DMS 273 (cell line): ENCODE data around the gene KRT23.
"Not testable (repeated sequence)": the region's sequence is repeated elsewhere in the genome, so short reads cannot be mapped to it uniquely, and the experiment has no call there.

Source experiments
- DNase-seq: peaks from one replicate; lab custom pipeline; 2025; ENCODE audit not compliant: unreplicated experiment; lab: John Stamatoyannopoulos, UW

Gene KRT23

GRCh38 chr17:40951011-40951622, 13.7 kb upstream of the KRT23 start:
- no peak for DNase-seq

DNA sequence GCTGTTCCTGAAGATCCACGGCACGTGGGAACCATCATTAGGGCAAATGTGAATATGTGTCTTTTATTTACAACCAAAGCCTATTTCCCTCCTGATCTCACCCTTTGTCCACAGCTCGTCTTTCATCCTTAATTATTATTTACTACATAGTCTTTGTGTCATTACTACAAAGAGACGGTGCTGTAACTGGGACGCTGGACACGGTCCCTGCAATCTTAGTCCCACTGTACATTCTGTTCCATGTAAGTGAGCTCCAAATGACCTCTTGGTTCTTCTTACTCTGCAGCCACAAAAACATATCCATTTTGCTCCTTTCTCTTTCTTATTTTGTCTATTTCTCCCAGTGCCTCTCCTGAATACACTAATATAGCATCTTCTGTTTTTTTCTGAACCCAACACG, 12.7 kb upstream of the KRT23 start:
- no peak for DNase-seq

DNA sequence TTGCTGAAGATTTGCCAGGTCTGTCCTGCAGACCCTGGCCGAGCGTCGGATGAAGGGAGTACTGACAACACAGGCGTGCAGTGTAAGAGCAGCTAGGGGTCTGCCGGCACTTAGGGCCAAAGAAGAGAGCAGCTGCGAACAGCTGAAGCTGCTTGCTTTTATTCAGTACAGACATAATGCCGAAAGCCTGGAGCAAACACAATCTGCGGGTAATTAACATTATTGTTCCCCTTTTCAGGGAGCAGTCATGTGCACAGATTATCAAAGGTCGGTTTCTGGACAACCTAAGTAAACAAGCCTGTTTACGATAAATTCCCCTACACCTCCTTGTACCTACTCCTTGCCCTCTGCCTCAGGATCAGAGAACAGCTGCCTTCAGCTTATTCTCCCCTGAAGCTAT, 12.0 kb upstream of the KRT23 start:
- no peak for DNase-seq

- no peak for DNase-seq
Measured at GRCh38 chr17:40947929-40948328, 10.5 kb upstream of the KRT23 start.

- DNase-seq, result no peak
Measured at GRCh38 chr17:40945414-40945813, 8.0 kb upstream of the KRT23 start.

- DNase-seq, result no peak
Measured at GRCh38 chr17:40944531-40944930, 7.1 kb upstream of the KRT23 start.

- no peak for DNase-seq
Measured at GRCh38 chr17:40942553-40942952, 5.1 kb upstream of the KRT23 start.

GRCh38 chr17:40940266-40940665, 2.8 kb upstream of the KRT23 start:
- DNase-seq, result no peak

- no peak for DNase-seq
Measured at GRCh38 chr17:40938981-40939380, 1.5 kb upstream of the KRT23 start.

GRCh38 chr17:40936976-40937375, 470 bp downstream of the KRT23 start:
- no peak for DNase-seq

DNA sequence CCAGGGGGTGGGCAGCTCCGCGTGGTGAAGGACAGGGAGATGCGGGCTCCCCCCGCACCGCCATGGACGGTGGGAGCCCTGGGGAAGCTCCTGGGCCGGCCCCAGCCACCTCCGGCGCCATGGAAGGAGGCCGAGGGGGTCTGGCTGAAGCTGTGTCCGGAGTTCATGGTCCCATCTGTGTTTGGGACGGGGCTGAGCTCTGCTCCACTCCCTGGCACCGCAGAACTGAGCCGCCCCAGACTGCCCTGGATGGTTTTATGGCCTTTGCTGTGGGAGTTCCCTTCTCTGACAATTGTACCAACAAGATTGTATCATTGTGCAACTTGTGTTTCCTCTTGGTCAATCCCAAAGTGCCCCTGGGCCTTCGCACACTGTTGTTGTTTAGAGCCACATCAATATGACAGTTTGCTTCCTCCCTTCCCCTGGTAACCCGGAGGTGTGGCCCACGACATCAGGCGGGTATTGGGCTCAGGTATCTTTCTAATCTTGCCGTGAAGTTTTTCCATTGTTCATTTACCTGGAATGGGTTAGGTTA, 942 bp downstream of the KRT23 start:
- no peak for DNase-seq

- DNase-seq, result no peak
Measured at GRCh38 chr17:40935624-40936023, 1.8 kb downstream of the KRT23 start.

DNA sequence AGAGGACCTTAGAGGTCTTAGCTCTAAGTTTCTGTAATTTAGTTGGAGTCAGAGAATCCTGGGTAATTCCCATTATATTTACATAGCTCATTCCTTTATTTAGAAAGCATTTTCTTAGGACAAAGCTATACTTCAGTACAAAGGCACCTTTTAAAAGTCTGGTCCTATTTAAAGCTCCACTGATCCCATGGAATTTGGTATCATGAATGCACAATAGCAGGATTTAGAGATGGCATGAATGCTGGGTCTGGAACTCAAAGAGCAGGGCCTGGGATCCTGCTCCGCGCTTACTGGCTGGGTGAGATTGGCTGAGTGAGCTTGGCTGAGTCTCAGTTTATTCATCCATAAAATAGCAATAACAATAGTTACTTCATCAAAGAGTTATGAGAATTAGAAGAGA, 4.8 kb downstream of the KRT23 start:
- no peak for DNase-seq

- no peak for DNase-seq
Measured at GRCh38 chr17:40931311-40931710, 6.1 kb downstream of the KRT23 start.

DNA sequence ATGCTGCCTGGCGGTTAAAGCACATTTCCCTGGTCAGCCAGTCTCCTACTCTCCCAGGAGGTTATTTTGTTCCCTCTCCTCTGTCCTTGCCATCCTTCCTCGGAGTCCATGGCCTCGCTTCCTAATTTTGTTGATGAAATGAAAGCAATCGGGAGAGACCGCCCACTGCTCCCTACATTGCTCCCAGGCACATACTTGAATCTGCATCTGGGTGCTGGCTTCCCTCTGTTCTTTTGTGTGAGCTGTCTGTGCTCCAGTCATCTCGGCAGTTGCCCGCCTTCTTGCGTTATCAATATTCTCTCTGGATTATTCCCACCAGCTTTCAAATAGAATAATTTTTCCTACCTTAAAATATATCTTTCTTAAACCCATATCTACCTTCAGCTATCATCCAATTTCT, 11.1 kb downstream of the KRT23 start:
- DNase-seq, result no peak

GRCh38 chr17:40922239-40922638, 15.2 kb downstream of the KRT23 start:
- DNase-seq, result no peak

DNA sequence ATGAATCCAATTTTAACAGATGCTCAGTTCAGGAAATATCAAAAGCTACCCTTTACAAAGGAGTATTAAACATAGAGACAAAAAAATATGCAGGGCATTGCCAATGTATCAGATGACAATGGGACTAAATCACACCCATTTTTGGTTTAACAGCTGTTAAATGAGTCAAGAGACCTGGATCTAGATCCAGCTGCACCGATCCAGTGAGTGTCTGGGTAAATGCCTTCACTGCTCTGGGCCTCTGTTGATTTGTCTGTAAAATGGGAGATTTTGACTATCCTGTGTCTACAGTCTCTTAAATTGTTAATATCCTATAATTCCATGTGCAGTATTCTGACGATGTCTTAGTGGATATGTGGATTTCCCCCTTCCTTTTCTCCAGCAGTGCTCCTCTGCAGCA, 16.4 kb downstream of the KRT23 start:
- no peak for DNase-seq

DNA sequence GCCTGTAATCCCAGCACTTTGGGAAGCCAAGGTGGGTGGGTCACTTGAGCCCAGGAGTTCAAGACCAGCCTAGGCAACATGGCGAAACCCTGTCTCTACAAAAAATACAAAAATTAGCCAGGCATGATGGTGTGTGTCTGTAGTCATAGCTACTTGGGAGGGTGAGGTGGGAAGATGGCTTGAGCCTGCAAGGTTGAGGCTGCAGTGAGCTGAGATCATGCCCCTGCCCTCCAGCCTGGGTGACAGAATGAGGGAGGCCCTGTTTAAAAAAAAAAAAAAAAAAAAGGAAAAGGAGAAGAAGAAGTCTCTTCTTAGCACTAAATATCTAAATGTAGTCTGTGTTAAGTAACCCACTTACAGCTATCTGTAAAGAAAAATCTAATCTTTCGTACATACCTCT, 20.3 kb downstream of the KRT23 start:
- not testable (repeated sequence) for DNase-seq

DNA sequence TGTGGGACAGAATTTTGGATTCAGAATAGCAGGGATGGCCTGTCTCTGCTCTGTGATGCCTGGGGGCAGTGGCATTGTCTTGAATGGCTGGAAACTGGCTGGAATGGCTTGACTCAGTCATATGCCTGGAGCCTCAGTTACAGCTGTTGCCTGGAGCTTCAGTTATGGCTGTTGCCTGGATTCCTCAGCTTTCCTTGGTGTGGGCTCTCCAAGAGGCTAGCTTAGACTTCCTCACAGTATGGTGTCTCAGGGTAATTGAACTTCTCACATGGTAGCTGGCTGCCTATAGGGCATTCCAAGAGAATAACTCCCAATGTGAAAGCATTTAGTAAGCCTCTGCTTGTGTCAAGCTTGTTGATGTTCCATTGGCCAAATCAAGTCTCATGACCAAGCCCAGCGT, 21.1 kb downstream of the KRT23 start:
- no peak for DNase-seq

DNA sequence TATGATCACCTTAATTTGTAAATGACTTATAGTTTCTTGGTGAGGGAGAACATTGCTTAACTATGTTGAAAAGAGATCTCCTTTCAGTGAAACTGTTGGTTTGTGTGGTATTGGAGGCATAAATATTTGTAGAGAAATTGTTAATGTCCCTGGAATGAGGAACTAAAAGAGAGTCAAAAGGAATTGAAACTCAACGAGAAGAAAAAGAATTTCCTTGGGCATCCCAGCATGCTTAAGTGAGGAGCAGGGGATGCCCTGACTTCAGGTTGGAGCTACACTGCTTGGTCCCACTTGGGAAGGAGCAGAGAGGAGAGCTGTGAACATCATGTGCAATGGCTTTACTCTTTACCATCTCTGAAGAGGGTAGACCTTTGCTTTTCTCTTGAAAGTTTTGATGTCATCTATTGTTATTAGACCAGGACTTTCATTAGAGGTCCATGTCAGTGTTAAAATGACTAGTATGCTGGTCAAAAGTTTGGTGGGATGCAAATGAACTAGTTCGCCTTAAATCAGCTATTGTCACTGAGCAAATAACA, 21.7 kb downstream of the KRT23 start:
- DNase-seq, result no peak

GRCh38 chr17:40915199-40915661, 22.2 kb downstream of the KRT23 start:
- no peak for DNase-seq

GRCh38 chr17:40914075-40914855, 23.2 kb downstream of the KRT23 start:
- no peak for DNase-seq
